Gastrocnemius medialis (tissue), 4 donors: ENCODE data around the gene PSTK. TPM values are rescaled to one million over a fixed set of nuclear protein-coding genes. Genes with fewer than 3 reads are reported as not detected.

Experiments used
- ATAC-seq, 2 donors: fragments of 150-250 bp; one replicate each; pipeline ENCODE4 v1.9.1; 2016
- DNase-seq, 2 donors: peaks; one replicate each; pipeline ENCODE4 v3.0.0-alpha.2; 2019
- H3K27ac ChIP-seq, 4 donors: fragments of 200-600 bp; sonication (generic); 1 replicate in 1 of 4; 2 replicates in 3 of 4; pipeline ENCODE4 v1.5.1; 2016 to 2018; ENCODE audit warnings: mild to moderate bottlenecking in 2 of 4, moderate library complexity in 1 of 4
- H3K27me3 ChIP-seq, 3 donors: fragments of 200-600 bp; sonication (generic) in 2 of 3; 1 replicate in 1 of 3; 2 replicates in 2 of 3; pipeline versions ENCODE4 v1.5.1 to v1.6.0; 2016 to 2019; ENCODE audit warnings: mild to moderate bottlenecking in 1 of 3, moderate library complexity in 1 of 3
- H3K36me3 ChIP-seq, 2 donors: fragments of 200-600 bp; sonication (generic) in 1 of 2; one replicate each; pipeline ENCODE4 v1.5.1; 2017 to 2018
- H3K4me1 ChIP-seq, 2 donors: fragments of 200-600 bp; sonication (generic) in 1 of 2; one replicate each; pipeline ENCODE4 v1.5.1; 2016 to 2017; ENCODE audit warnings: mild to moderate bottlenecking in 2 of 2
- H3K4me3 ChIP-seq, 4 donors: fragments of 200-600 bp; sonication (generic) in 3 of 4; 1 replicate in 1 of 4; 2 replicates in 3 of 4; pipeline ENCODE4 v1.5.1; 2016 to 2019; ENCODE audit warnings: mild to moderate bottlenecking in 2 of 4
- H3K9me3 ChIP-seq, 3 donors: fragments of 200-600 bp; sonication (generic) in 2 of 3; 1 replicate in 1 of 3; 2 replicates in 2 of 3; pipeline ENCODE4 v1.5.1; 2016 to 2019
- POLR2A ChIP-seq, 2 donors: fragments of 450-650 bp; IDR thresholded peaks; one replicate each; pipeline ENCODE4 v1.6.1; 2017; ENCODE audit warnings: antibody characterized with exemption in 2 of 2, mild to moderate bottlenecking in 2 of 2, moderate library complexity in 2 of 2
- in situ Hi-C, 4 donors: fragments of 200-750 bp; cut with MboI; loops; one replicate each; pipeline versions ENCODE4 v1.15.0 to v1.8.0; 2017; ENCODE audit warnings: low sequenced_read_pairs in 4 of 4
- intact Hi-C: fragments of 100-400 bp; cut with DNase I; formaldehyde crosslinking; loops from one replicate; pipeline ENCODE4 v1.15.1; 2023; ENCODE audit warnings: low total_unique reads
- total RNA-seq, 4 donors: library from RNA; depleted of rRNA; stranded (reverse); fragments of >200 nt; gene quantifications; one replicate each; pipeline versions ENCODE4 v1.1.0 to v1.2.3, GENCODE V29; 2016
- TF ChIP-seq, protein P1 (sequence below), 5 experiments: fragments of 450-650 bp in 3 of 5; fragments of 200-600 bp in 2 of 5; sonication (generic) in 2 of 5; IDR thresholded peaks in 4 of 5; conservative IDR thresholded peaks in 1 of 5; 1 replicate in 4 of 5; 2 replicates in 1 of 5; pipeline ENCODE4 v1.5.1; 2016 to 2019; ENCODE audit warnings: antibody characterized with exemption in 5 of 5, mild to moderate bottlenecking in 3 of 5, moderate library complexity in 3 of 5

The PSTK gene
- total RNA-seq, 4 donors from 2014 or later: 2.2 to 7.0 (median 4.4) TPM

- no peak for TF ChIP-seq POLR2A (IDR thresholded peaks at IDR 0.05)
- TF ChIP-seq, protein P1, sequence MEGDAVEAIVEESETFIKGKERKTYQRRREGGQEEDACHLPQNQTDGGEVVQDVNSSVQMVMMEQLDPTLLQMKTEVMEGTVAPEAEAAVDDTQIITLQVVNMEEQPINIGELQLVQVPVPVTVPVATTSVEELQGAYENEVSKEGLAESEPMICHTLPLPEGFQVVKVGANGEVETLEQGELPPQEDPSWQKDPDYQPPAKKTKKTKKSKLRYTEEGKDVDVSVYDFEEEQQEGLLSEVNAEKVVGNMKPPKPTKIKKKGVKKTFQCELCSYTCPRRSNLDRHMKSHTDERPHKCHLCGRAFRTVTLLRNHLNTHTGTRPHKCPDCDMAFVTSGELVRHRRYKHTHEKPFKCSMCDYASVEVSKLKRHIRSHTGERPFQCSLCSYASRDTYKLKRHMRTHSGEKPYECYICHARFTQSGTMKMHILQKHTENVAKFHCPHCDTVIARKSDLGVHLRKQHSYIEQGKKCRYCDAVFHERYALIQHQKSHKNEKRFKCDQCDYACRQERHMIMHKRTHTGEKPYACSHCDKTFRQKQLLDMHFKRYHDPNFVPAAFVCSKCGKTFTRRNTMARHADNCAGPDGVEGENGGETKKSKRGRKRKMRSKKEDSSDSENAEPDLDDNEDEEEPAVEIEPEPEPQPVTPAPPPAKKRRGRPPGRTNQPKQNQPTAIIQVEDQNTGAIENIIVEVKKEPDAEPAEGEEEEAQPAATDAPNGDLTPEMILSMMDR (IDR thresholded peaks at IDR 0.05 in 4 of 5, conservative IDR thresholded peaks at IDR 0.05 in 1 of 5): no peak
- intact Hi-C loops (no loop called here), in situ Hi-C loops (no loop called here)
- Histone ChIP-seq H3K27me3 (no peaks in the 10 kb centered on the region), H3K27ac (no peak overlapping the region), H3K9me3 (no peaks in the 10 kb centered on the region), H3K36me3 (peaks cover 0 to 45% of the 10 kb centered on the region in 2 donors), H3K4me1 (peaks cover 10 to 15% of the 10 kb centered on the region in 2 donors), H3K4me3 (no peak overlapping the region)
- ATAC-seq (no peak), DNase-seq (no peak)
These were observed 30.9 kb upstream of the PSTK start for GRCh38 chr10:122949296-122949695.

DNA sequence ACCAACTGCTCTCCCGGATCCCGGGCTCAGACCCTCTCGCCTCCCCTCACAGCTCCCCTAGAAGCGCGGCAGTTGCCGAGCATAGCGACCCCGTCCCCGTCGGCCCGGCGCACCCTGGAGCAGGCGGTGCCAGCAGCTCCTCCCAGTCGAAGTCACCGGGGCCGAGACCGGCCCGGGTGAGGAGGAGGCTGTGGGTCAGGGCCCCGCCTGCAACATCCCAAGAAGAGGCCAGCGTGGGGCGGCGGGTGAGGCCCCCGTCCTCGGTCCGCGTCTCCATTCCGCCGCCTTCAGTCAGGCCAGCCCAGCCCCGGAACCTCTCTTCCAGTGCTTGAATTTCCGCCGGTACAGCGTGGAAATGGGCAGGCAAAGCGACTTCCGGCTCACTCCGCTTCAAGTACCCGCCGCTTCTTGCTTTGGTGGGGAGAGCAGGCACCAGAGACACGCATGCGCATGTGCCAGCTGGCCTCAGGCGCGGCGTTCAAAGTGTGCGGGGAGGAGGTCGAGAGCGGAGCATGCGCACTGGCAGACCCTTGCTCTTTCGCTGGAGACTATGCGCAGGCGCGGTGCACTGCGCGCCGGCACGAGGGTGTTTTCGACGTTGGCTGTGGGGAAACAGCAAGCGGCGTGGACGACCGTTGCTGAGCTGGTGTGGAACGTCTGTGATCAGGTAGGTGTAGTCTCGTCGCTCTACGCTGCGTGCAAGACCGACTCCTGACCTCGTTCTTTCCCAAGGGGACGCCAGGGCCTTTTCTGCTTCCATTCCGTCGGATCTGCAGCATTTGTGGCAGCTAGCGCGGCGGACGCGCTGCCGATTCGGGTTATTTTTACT, 26.1 kb upstream of the PSTK start, which contains the start of gene C10orf88:
TSS of gene C10orf88 (minus strand) at position 326 of the 829 bp plus-strand sequence. CDS start at position 277, 49 bp downstream.
- H3K27ac ChIP-seq: peak within 1 kb of the TSS; percentile 75 to 86 (median 81)
- peak; percentile 95 to 98 for DNase-seq
- in situ Hi-C loops: loop anchor here in 1 of 4 donors (25.0 kb wide), 1 partner anchor 208 kb away; the partner anchor contains the start of gene BUB3

DNA sequence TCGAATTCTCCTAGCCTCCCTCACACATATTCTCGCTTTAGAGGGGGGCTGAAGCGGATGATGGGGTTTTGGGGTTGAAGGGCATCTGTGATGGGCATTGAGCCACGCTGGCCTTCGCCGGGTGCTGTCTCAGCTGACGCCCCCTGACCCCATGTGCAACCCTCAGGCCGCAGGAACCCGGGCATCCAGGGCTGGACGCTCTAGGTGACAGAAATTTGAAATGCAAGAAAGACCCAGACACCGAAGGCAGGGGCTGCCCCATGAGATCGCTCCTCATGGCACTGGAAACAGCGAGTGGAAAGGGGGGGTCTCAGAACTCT, 25.5 kb upstream of the PSTK start:
- no peaks in the 10 kb centered on the region for H3K27me3 ChIP-seq
- peak overlapping the region in 2 of 4 donors; percentile 82 to 86 for H3K27ac ChIP-seq
- peak overlapping the region; percentile 83 to 92 (median 88) for H3K4me3 ChIP-seq
- in situ Hi-C loops: loop anchor here in 1 of 4 donors (25.0 kb wide), 1 partner anchor 208 kb away; the partner anchor contains the start of gene BUB3
- peaks cover 0 to 8% of the 10 kb centered on the region in 2 donors for H3K36me3 ChIP-seq
- no peaks in the 10 kb centered on the region for H3K9me3 ChIP-seq
- H3K4me1 ChIP-seq: peaks cover 10 to 22% of the 10 kb centered on the region in 2 donors
- intact Hi-C loops: loop anchor here (1.0 to 5.0 kb wide), 3 partner anchors 26 to 198 kb away; partner anchors contain the start of genes ACADSB, BUB3, IKZF5 and PSTK
- ATAC-seq: no peak
- DNase-seq: no peak
- TF ChIP-seq, protein P1 (IDR thresholded peaks at IDR 0.05 in 4 of 5, conservative IDR thresholded peaks at IDR 0.05 in 1 of 5): no peak
- no peak for TF ChIP-seq POLR2A (IDR thresholded peaks at IDR 0.05)

More for the DNA sequence above, 26.1 kb upstream of the PSTK start, which contains the start of gene C10orf88:
- peak; percentile 99 for ATAC-seq
- intact Hi-C loops: loop anchor here (1.0 to 5.0 kb wide), 3 partner anchors 26 to 198 kb away; partner anchors contain the start of genes ACADSB, BUB3, IKZF5 and PSTK
- peak within 1 kb of the TSS; percentile 83 to 92 (median 88) for H3K4me3 ChIP-seq
- TF ChIP-seq, protein P1 (IDR thresholded peaks at IDR 0.05 in 4 of 5, conservative IDR thresholded peaks at IDR 0.05 in 1 of 5): no peak
- no peak for TF ChIP-seq POLR2A (IDR thresholded peaks at IDR 0.05)
- peaks cover 0 to 8% of the 10 kb centered on the region in 2 donors for H3K36me3 ChIP-seq
- H3K27me3 ChIP-seq: no peaks in the 10 kb centered on the region
- no peaks in the 10 kb centered on the region for H3K9me3 ChIP-seq
- peaks cover 10 to 22% of the 10 kb centered on the region in 2 donors for H3K4me1 ChIP-seq

DNA sequence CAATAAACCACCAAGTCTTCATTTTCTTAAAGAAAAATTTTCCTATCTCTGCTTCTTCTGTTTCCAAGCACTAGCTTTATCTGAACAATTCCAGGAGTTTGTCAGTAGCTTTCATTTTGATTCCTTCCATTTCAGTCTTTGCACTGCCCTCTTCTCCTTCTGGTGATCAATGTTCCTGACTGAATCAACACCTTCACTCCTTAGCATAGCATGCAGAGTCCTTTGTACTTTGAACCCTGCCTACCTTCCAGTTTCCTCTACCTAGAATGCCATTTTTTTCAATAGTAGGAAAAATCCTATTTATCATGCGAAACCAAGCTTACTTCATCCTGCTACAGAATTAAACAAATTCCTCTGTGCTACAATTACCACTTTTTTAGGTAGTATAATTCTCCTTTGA, 24.3 kb upstream of the PSTK start:
- Histone ChIP-seq H3K36me3 (peaks cover 0 to 8% of the 10 kb centered on the region in 2 donors), H3K9me3 (no peaks in the 10 kb centered on the region), H3K27ac (no peak overlapping the region), H3K4me3 (no peak overlapping the region), H3K27me3 (no peaks in the 10 kb centered on the region), H3K4me1 (peaks cover 10 to 22% of the 10 kb centered on the region in 2 donors)
- ATAC-seq (no peak), DNase-seq (no peak)
- TF ChIP-seq, protein P1 (IDR thresholded peaks at IDR 0.05 in 4 of 5, conservative IDR thresholded peaks at IDR 0.05 in 1 of 5): no peak
- TF ChIP-seq POLR2A (IDR thresholded peaks at IDR 0.05): no peak
- in situ Hi-C loops: loop anchor here in 1 of 4 donors (25.0 kb wide), 1 partner anchor 206 kb away; the partner anchor contains the start of gene BUB3
- intact Hi-C loops: loop anchor here (2.0 kb wide), 1 partner anchor 53 kb away; the partner anchor contains the start of genes ACADSB and IKZF5
